ENCODE data around the gene KIAA0753. TPM values are rescaled to one million over a fixed set of nuclear protein-coding genes. Genes with fewer than 3 reads are reported as not detected.
A peak's percentile ranks its signal among the peaks of the same experiment; 100 is the strongest.

Gene KIAA0753
- total RNA-seq, 1 donor, result 14.4 TPM

- TF ChIP-seq CTCF (IDR thresholded peaks at IDR 0.05; ENCODE audit: insufficient read depth, low read length), result no peak
- H3K4me3 ChIP-seq (ENCODE audit: low read depth, low read length), result no peak overlapping the region
- DNase-seq (ENCODE audit: low read depth), result no peak
Observed at GRCh38 chr17:6549384-6550036, 91.0 kb downstream of the KIAA0753 start.

- H3K4me3 ChIP-seq (ENCODE audit: low read depth, low read length), result no peak overlapping the region
- no peak for DNase-seq (ENCODE audit: low read depth)
- TF ChIP-seq CTCF (IDR thresholded peaks at IDR 0.05; ENCODE audit: insufficient read depth, low read length), result no peak
Observed at GRCh38 chr17:6548578-6549330, 91.8 kb downstream of the KIAA0753 start.

- no peak overlapping the region for H3K4me3 ChIP-seq (ENCODE audit: low read depth, low read length)
- no peak for TF ChIP-seq CTCF (IDR thresholded peaks at IDR 0.05; ENCODE audit: insufficient read depth, low read length)
- no peak for DNase-seq (ENCODE audit: low read depth)
Observed at GRCh38 chr17:6548034-6548433, 92.5 kb downstream of the KIAA0753 start.

- no peak for DNase-seq (ENCODE audit: low read depth)
- no peak overlapping the region for H3K4me3 ChIP-seq (ENCODE audit: low read depth, low read length)
- no peak for TF ChIP-seq CTCF (IDR thresholded peaks at IDR 0.05; ENCODE audit: insufficient read depth, low read length)
Observed at GRCh38 chr17:6547336-6547735, 93.2 kb downstream of the KIAA0753 start.

- H3K4me3 ChIP-seq (ENCODE audit: low read depth, low read length), result no peak overlapping the region
- peak; percentile 53 for DNase-seq (ENCODE audit: low read depth)
- no peak for TF ChIP-seq CTCF (IDR thresholded peaks at IDR 0.05; ENCODE audit: insufficient read depth, low read length)
Observed at GRCh38 chr17:6546069-6546718, 94.3 kb downstream of the KIAA0753 start.

GRCh38 chr17:6545291-6545690, 95.2 kb downstream of the KIAA0753 start:
- TF ChIP-seq CTCF (IDR thresholded peaks at IDR 0.05; ENCODE audit: insufficient read depth, low read length), result no peak
- H3K4me3 ChIP-seq (ENCODE audit: low read depth, low read length), result no peak overlapping the region
- DNase-seq (ENCODE audit: low read depth), result no peak
